ENCODE results near the gene CFAP410. TPM values are rescaled to one million over a fixed set of nuclear protein-coding genes. Genes with fewer than 3 reads are reported as not detected.

CFAP410 gene
- total RNA-seq, 4 donors from 2014 or later = 23.8 to 44.8 (median 26.0) TPM

- peak in 1 of 2 donors; percentile 17 for TF ChIP-seq POLR2A (IDR thresholded peaks at IDR 0.05)
- TF ChIP-seq, protein P1, sequence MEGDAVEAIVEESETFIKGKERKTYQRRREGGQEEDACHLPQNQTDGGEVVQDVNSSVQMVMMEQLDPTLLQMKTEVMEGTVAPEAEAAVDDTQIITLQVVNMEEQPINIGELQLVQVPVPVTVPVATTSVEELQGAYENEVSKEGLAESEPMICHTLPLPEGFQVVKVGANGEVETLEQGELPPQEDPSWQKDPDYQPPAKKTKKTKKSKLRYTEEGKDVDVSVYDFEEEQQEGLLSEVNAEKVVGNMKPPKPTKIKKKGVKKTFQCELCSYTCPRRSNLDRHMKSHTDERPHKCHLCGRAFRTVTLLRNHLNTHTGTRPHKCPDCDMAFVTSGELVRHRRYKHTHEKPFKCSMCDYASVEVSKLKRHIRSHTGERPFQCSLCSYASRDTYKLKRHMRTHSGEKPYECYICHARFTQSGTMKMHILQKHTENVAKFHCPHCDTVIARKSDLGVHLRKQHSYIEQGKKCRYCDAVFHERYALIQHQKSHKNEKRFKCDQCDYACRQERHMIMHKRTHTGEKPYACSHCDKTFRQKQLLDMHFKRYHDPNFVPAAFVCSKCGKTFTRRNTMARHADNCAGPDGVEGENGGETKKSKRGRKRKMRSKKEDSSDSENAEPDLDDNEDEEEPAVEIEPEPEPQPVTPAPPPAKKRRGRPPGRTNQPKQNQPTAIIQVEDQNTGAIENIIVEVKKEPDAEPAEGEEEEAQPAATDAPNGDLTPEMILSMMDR (IDR thresholded peaks at IDR 0.05) = peak in 3 of 4 experiments; percentile 28 to 48 (median 32)
- Histone ChIP-seq H3K27ac (peak overlapping the region; percentile 84 to 93), H3K4me3 (peak overlapping the region; percentile 35 to 44), H3K4me1 (peaks cover 0 to 9% of the 10 kb centered on the region in 2 donors), H3K27me3 (no peaks in the 10 kb centered on the region), H3K9me3 (no peaks in the 10 kb centered on the region), H3K36me3 (no peaks in the 10 kb centered on the region)
- intact Hi-C loops (cut with DNase I; ENCODE audit: low total_unique reads) = no loop called here
- peak; percentile 74 to 75 for DNase-seq
These were observed 972 bp downstream of the CFAP410 start for GRCh38 chr21:44337941-44338895.

DNA sequence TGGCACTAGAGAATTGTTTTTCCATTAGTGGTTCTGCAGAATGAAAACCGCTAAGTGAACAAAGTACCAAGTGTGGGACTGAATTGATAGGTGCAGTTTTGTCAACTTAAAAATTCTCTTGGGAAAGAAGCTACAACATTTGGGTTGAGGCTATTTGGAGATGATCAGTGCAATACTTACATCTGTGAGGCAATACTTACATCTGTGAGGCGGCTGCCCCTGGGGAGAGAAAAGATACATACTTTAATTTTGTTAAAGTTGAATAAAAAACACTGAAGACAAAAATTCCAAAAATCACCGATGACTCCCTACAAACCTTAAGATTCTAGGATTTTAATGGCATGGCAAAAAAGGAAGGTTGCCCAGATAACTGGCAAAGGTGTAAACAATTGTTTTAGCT is 1.7 kb downstream of the CFAP410 start:
- no peaks in the 10 kb centered on the region for H3K27me3 ChIP-seq
- TF ChIP-seq, protein P1 (IDR thresholded peaks at IDR 0.05) = no peak
- TF ChIP-seq POLR2A (IDR thresholded peaks at IDR 0.05) = no peak
- DNase-seq = peak in 1 of 2 donors; percentile 16
- no peaks in the 10 kb centered on the region for H3K9me3 ChIP-seq
- intact Hi-C loops (cut with DNase I; ENCODE audit: low total_unique reads) = no loop called here
- no peaks in the 10 kb centered on the region for H3K36me3 ChIP-seq
- peaks cover 0 to 9% of the 10 kb centered on the region in 2 donors for H3K4me1 ChIP-seq
- no peak overlapping the region for H3K4me3 ChIP-seq
- H3K27ac ChIP-seq = peak overlapping the region; percentile 84 to 93

- Histone ChIP-seq H3K27ac (no peak overlapping the region), H3K4me3 (no peak overlapping the region), H3K27me3 (no peaks in the 10 kb centered on the region), H3K36me3 (no peaks in the 10 kb centered on the region), H3K9me3 (no peaks in the 10 kb centered on the region), H3K4me1 (peaks cover 0 to 9% of the 10 kb centered on the region in 2 donors)
- no peak for TF ChIP-seq POLR2A (IDR thresholded peaks at IDR 0.05)
- TF ChIP-seq, protein P1 (IDR thresholded peaks at IDR 0.05) = no peak
- no peak for DNase-seq
- intact Hi-C loops (cut with DNase I; ENCODE audit: low total_unique reads) = no loop called here
These were observed 3.7 kb downstream of the CFAP410 start for GRCh38 chr21:44335266-44336059.

- intact Hi-C loops (cut with DNase I; ENCODE audit: low total_unique reads) = no loop called here
- no peaks in the 10 kb centered on the region for H3K27me3 ChIP-seq
- TF ChIP-seq, protein P1 (IDR thresholded peaks at IDR 0.05) = no peak
- TF ChIP-seq POLR2A (IDR thresholded peaks at IDR 0.05) = no peak
- no peaks in the 10 kb centered on the region for H3K36me3 ChIP-seq
- no peak overlapping the region for H3K27ac ChIP-seq
- no peak for DNase-seq
- no peaks in the 10 kb centered on the region for H3K4me1 ChIP-seq
- no peak overlapping the region for H3K4me3 ChIP-seq
- no peaks in the 10 kb centered on the region for H3K9me3 ChIP-seq
These were observed 4.7 kb downstream of the CFAP410 start for GRCh38 chr21:44334329-44335030.

Data from uterus (tissue), 4 donors.